Prostate gland (tissue), 2 donors: ENCODE results near the gene SHROOM3.

Source experiments
- CTCF ChIP-seq, 4 experiments: fragments of 200-600 bp in 2 of 4; fragments of 450-650 bp in 2 of 4; sonication (generic) in 2 of 4; IDR thresholded peaks; 1 replicate in 3 of 4; 2 replicates in 1 of 4; pipeline ENCODE4 v1.5.1; 2016 to 2019; ENCODE audit warnings: antibody characterized with exemption in 4 of 4, mild to moderate bottlenecking in 2 of 4, moderate library complexity in 2 of 4
- POLR2A ChIP-seq: fragments of 450-650 bp; IDR thresholded peaks from one replicate; pipeline ENCODE4 v1.6.1; 2016; ENCODE audit warnings: antibody characterized with exemption, mild to moderate bottlenecking
- POLR2AphosphoS5 ChIP-seq: sonication (generic); formaldehyde crosslinking; IDR thresholded peaks from one replicate; pipeline ENCODE4 v1.6.1; 2017; ENCODE audit warnings: antibody characterized with exemption

GRCh38 chr4:76445911-76446310 lies 10.9 kb downstream of the SHROOM3 start:
- TF ChIP-seq CTCF (IDR thresholded peaks at IDR 0.05) (no peak), POLR2AphosphoS5 (no peak), POLR2A (no peak)
